HepG2 (cell line): ENCODE results near the gene GNRH2. TPM values are rescaled to one million over a fixed set of nuclear protein-coding genes. Genes with fewer than 3 reads are reported as not detected.
A peak's percentile ranks its signal among the peaks of the same experiment; 100 is the strongest.

Experiments used
- HMGXB4 ChIP-seq, 2 experiments: sonication (generic) in 1 of 2; formaldehyde crosslinking in 1 of 2; IDR thresholded peaks; 2 replicates each; pipeline versions ENCODE4 v1.4.0 to v1.6.1; 2018 to 2020; ENCODE audit warnings: missing genetic modification reagents in 2 of 2, borderline replicate concordance in 1 of 2, low read depth in 1 of 2, mild to moderate bottlenecking in 1 of 2, missing biosample characterization in 1 of 2
- HNRNPL ChIP-seq: fragments of 200-400 bp; formaldehyde crosslinking; IDR thresholded peaks from 2 replicates; pipeline ENCODE4 v1.6.1; 2017; ENCODE audit warnings: mild to moderate bottlenecking, low read depth, low read length
- JUN ChIP-seq: sonication (generic); formaldehyde crosslinking; IDR thresholded peaks from 2 replicates; pipeline ENCODE4 v1.4.0; 2020; ENCODE audit warnings: mild to moderate bottlenecking, missing genetic modification reagents
- MTERF4 ChIP-seq: sonication (generic); formaldehyde crosslinking; IDR thresholded peaks from 2 replicates; pipeline ENCODE4 v1.8.0; 2023; ENCODE audit warnings: mild to moderate bottlenecking, missing genetic modification reagents
- NR2F6 ChIP-seq, 2 experiments: IDR thresholded peaks; 2 replicates each; pipeline ENCODE4 v1.6.1; 2016; ENCODE audit warnings: antibody characterized with exemption in 1 of 2, mild to moderate bottlenecking in 1 of 2
- SOX5 ChIP-seq: IDR thresholded peaks from 2 replicates; pipeline ENCODE4 v1.6.1; 2016; ENCODE audit warnings: borderline replicate concordance
- TAF1 ChIP-seq: sonication (generic); formaldehyde crosslinking; IDR thresholded peaks from 2 replicates; pipeline ENCODE4 v1.4.0; 2020; ENCODE audit warnings: missing genetic modification reagents
- ZFP41 ChIP-seq: sonication (generic); formaldehyde crosslinking; IDR thresholded peaks from 2 replicates; pipeline ENCODE4 v1.4.0; 2020; ENCODE audit warnings: mild to moderate bottlenecking, missing genetic modification reagents, borderline replicate concordance
- ZMYM3 ChIP-seq: sonication (generic); formaldehyde crosslinking; IDR thresholded peaks from 2 replicates; pipeline ENCODE4 v1.5.1; 2020; ENCODE audit warnings: mild to moderate bottlenecking, missing genetic modification reagents
- ZNF274 ChIP-seq: sonication (generic); formaldehyde crosslinking; IDR thresholded peaks from 2 replicates; pipeline ENCODE4 v1.5.1; 2020; ENCODE audit warnings: mild to moderate bottlenecking, missing genetic modification reagents
- ZNF292 ChIP-seq: sonication (generic); formaldehyde crosslinking; IDR thresholded peaks from 2 replicates; pipeline ENCODE4 v1.8.1; 2022; ENCODE audit warnings: mild to moderate bottlenecking, low read depth, missing genetic modification reagents, borderline replicate concordance
- ZNF333 ChIP-seq: sonication (generic); formaldehyde crosslinking; IDR thresholded peaks from 2 replicates; pipeline ENCODE4 v1.4.0; 2020; ENCODE audit warnings: mild to moderate bottlenecking, missing genetic modification reagents, borderline replicate concordance
- ZNF580 ChIP-seq: IDR thresholded peaks from 2 replicates; pipeline ENCODE4 v1.6.1; 2016; ENCODE audit warnings: low read depth, borderline replicate concordance
- ZNF883 ChIP-seq: sonication (generic); formaldehyde crosslinking; IDR thresholded peaks from 2 replicates; pipeline ENCODE4 v1.5.1; 2020; ENCODE audit warnings: mild to moderate bottlenecking, missing genetic modification reagents; ENCODE audit errors: not compliant biosample characterization
- polyA plus RNA-seq, 8 experiments: library from polyadenylated mRNA; depleted of rRNA in 3 of 8; stranded (reverse) in 7 of 8; unstranded in 1 of 8; fragments of >200 nt; fragmentation: Illumina TruSeq in 4 of 8; extraction: Trizol in 4 of 8; gene quantifications; 2 replicates each; pipeline versions ENCODE4 v1.2.1 to v1.2.3, GENCODE V29; 2011 to 2016; ENCODE audit warnings: low read depth in 4 of 8, missing spikeins in 1 of 8, mixed read lengths in 1 of 8; ENCODE audit not compliant: insufficient read depth in 1 of 8
- total RNA-seq, 5 experiments: library from RNA; depleted of rRNA; stranded (reverse); fragments of >200 nt; fragmentation: Illumina TruSeq; extraction: Trizol; gene quantifications; 2 replicates each; pipeline ENCODE4 v1.2.3, GENCODE V29; 2016; ENCODE audit warnings: low read depth in 1 of 5
- TF ChIP-seq, protein P1 (sequence below): sonication (generic); formaldehyde crosslinking; IDR thresholded peaks from 2 replicates; pipeline ENCODE4; 2020; ENCODE audit warnings: missing genetic modification reagents, mild to moderate bottlenecking, borderline replicate concordance
- TF ChIP-seq, protein P2 (sequence below): sonication (generic); formaldehyde crosslinking; IDR thresholded peaks from 2 replicates; pipeline ENCODE4 v1.8.0; 2022; ENCODE audit warnings: missing genetic modification reagents, mild to moderate bottlenecking, moderate library complexity, borderline replicate concordance

GNRH2 gene
- total and polyA plus RNA-seq, 2 of the 13 experiments (the other 11 are each of a cell fraction or from before 2014, with no cell fraction given), result 0.28 TPM; not detected in 1

DNA sequence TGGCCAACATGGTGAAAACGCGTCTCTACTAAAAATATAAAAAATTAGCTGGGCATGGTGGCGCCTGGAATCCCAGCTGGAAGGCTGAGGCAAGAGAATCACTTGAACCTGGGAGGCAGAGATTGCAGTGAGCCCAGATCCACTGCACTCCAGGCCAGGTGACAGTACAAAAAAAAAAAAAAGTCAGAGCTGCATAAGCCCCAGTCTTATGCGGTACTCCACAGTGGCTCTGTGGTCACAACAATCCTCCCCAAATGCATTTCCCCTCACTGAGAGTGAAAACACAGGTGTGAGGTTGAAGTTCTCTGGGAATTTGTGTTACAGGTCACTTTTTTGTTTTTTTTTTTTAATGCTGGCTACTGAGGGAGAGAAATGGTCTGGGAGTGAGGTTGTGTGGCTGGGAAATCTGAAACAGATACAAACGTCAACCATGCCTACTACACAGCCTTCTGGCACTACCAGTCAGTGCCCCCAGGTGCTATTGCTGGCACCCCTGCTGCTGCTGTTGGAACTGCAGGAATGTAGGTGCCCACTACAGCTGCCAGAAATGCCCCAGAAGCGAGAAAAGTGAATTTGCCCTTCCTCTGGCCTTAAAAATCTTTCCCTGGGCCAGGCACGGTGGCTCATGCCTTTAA is 8.1 kb downstream of the GNRH2 start (continued):
- TF ChIP-seq ZNF333 (CRISPR knock-in tag) (no peak), ZFP41 (no peak), ZNF274 (CRISPR knock-in tag) (0 out of 2 replicates have a peak, but pooled peaks have one; percentile 33), ZMYM3 (no peak), HMGXB4 (CRISPR knock-in tag; IDR thresholded peaks at IDR 0.05; ENCODE audit: borderline replicate concordance in 1 of 2, low read depth in 1 of 2) (0 out of 4 replicates have a peak, but pooled peaks of 1 of the 2 experiments have one; percentile 20), SOX5 (CRISPR knock-in tag) (no peak), ZNF580 (no peak), TAF1 (no peak), ZNF292 (CRISPR knock-in tag) (0 out of 2 replicates have a peak, but pooled peaks have one; percentile 44), ZNF883 (CRISPR knock-in tag) (peak; percentile 65), HNRNPL (0 out of 2 replicates have a peak, but pooled peaks have one; percentile 59), MTERF4 (CRISPR knock-in tag) (0 out of 2 replicates have a peak, but pooled peaks have one; percentile 52), NR2F6 (IDR thresholded peaks at IDR 0.05) (peak; percentile 39; the same call in 1 of the 2 replicates), NR2F6 (CRISPR knock-in tag; IDR thresholded peaks at IDR 0.05) (no peak), JUN (CRISPR knock-in tag) (no peak)
- TF ChIP-seq, protein P1, sequence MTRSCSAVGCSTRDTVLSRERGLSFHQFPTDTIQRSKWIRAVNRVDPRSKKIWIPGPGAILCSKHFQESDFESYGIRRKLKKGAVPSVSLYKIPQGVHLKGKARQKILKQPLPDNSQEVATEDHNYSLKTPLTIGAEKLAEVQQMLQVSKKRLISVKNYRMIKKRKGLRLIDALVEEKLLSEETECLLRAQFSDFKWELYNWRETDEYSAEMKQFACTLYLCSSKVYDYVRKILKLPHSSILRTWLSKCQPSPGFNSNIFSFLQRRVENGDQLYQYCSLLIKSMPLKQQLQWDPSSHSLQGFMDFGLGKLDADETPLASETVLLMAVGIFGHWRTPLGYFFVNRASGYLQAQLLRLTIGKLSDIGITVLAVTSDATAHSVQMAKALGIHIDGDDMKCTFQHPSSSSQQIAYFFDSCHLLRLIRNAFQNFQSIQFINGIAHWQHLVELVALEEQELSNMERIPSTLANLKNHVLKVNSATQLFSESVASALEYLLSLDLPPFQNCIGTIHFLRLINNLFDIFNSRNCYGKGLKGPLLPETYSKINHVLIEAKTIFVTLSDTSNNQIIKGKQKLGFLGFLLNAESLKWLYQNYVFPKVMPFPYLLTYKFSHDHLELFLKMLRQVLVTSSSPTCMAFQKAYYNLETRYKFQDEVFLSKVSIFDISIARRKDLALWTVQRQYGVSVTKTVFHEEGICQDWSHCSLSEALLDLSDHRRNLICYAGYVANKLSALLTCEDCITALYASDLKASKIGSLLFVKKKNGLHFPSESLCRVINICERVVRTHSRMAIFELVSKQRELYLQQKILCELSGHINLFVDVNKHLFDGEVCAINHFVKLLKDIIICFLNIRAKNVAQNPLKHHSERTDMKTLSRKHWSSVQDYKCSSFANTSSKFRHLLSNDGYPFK (CRISPR knock-in tag), result no peak; the same call in 1 of the 2 replicates
- TF ChIP-seq, protein P2, sequence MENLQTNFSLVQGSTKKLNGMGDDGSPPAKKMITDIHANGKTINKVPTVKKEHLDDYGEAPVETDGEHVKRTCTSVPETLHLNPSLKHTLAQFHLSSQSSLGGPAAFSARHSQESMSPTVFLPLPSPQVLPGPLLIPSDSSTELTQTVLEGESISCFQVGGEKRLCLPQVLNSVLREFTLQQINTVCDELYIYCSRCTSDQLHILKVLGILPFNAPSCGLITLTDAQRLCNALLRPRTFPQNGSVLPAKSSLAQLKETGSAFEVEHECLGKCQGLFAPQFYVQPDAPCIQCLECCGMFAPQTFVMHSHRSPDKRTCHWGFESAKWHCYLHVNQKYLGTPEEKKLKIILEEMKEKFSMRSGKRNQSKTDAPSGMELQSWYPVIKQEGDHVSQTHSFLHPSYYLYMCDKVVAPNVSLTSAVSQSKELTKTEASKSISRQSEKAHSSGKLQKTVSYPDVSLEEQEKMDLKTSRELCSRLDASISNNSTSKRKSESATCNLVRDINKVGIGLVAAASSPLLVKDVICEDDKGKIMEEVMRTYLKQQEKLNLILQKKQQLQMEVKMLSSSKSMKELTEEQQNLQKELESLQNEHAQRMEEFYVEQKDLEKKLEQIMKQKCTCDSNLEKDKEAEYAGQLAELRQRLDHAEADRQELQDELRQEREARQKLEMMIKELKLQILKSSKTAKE (CRISPR knock-in tag), result no peak
